Esophagus squamous epithelium (tissue), 4 donors: ENCODE measurements around the gene CAVIN1.

Experiments
- CTCF ChIP-seq, 6 experiments: fragments of 450-650 bp in 4 of 6; fragments of 200-600 bp in 2 of 6; sonication (generic) in 2 of 6; IDR thresholded peaks; one replicate each; pipeline ENCODE4 v1.5.1; 2016 to 2019; ENCODE audit warnings: antibody characterized with exemption in 6 of 6, mild to moderate bottlenecking in 4 of 6, moderate library complexity in 4 of 6
- POLR2A ChIP-seq, 4 donors: fragments of 450-650 bp; IDR thresholded peaks; one replicate each; pipeline ENCODE4 v1.6.1; 2017; ENCODE audit warnings: antibody characterized with exemption in 4 of 4, mild to moderate bottlenecking in 4 of 4, moderate library complexity in 3 of 4

- TF ChIP-seq POLR2A (IDR thresholded peaks at IDR 0.05) (no peak), CTCF (IDR thresholded peaks at IDR 0.05) (no peak)
Measured at GRCh38 chr17:42365136-42365535, 57.9 kb downstream of the CAVIN1 start.
